Smooth muscle cell (in vitro differentiated cells): ENCODE measurements around the gene FHOD3. TPM values are rescaled to one million over a fixed set of nuclear protein-coding genes. Genes with fewer than 3 reads are reported as not detected.

ENCODE experiments used
- DNase-seq: peaks from one replicate; lab custom pipeline; 2025; ENCODE audit not compliant: unreplicated experiment; lab: John Stamatoyannopoulos, UW
- H2AFZ ChIP-seq: fragments of 200-600 bp; sonication (generic); 2 replicates; pipeline ENCODE4 v1.6.0; 2016; ENCODE audit warnings: antibody characterized with exemption, low read depth, mild to moderate bottlenecking
- H3F3A ChIP-seq: fragments of 200-600 bp; sonication (generic); 2 replicates; pipeline ENCODE4 v1.6.0; 2017; ENCODE audit warnings: antibody characterized with exemption, low read depth
- H3K27ac ChIP-seq: fragments of 200-600 bp; sonication (generic); 2 replicates; pipeline ENCODE4 v1.5.1; 2016; ENCODE audit warnings: low read depth, mild to moderate bottlenecking
- H3K27me3 ChIP-seq: fragments of 200-600 bp; sonication (generic); 2 replicates; pipeline ENCODE4 v1.6.1; 2016; ENCODE audit warnings: low read depth, mild to moderate bottlenecking
- H3K36me3 ChIP-seq: fragments of 200-600 bp; sonication (generic); 2 replicates; pipeline ENCODE4 v1.5.1; 2016; ENCODE audit warnings: low read depth
- H3K4me1 ChIP-seq: fragments of 200-600 bp; sonication (generic); 2 replicates; pipeline ENCODE4 v1.5.1; 2016; ENCODE audit warnings: low read depth
- H3K4me2 ChIP-seq: fragments of 200-600 bp; sonication (generic); 2 replicates; pipeline ENCODE4 v1.6.0; 2016; ENCODE audit warnings: mild to moderate bottlenecking
- H3K4me3 ChIP-seq: fragments of 200-600 bp; sonication (generic); 2 replicates; pipeline ENCODE4 v1.5.1; 2016; ENCODE audit warnings: mild to moderate bottlenecking
- H3K79me2 ChIP-seq: fragments of 200-600 bp; sonication (generic); 2 replicates; pipeline ENCODE4 v1.6.0; 2016; ENCODE audit warnings: low read depth, mild to moderate bottlenecking
- H3K9ac ChIP-seq: fragments of 200-600 bp; sonication (generic); 2 replicates; pipeline ENCODE4 v1.6.0; 2016; ENCODE audit warnings: low read depth
- H3K9me3 ChIP-seq: fragments of 200-600 bp; sonication (generic); replicated peaks from 2 replicates; pipeline ENCODE4 v1.5.1; 2016; ENCODE audit warnings: low read depth
- H4K20me1 ChIP-seq: fragments of 200-600 bp; sonication (generic); 2 replicates; pipeline ENCODE4 v1.6.0; 2016; ENCODE audit warnings: low read depth
- WGBS: methylation state at CpG from one replicate; pipeline ENCODE4 v1.1.7; 2016; ENCODE audit warnings: low lambda C conversion rate; 5-methylcytosine and 5-hydroxymethylcytosine counted together
- polyA plus RNA-seq: library from polyadenylated mRNA; unstranded; fragments of >200 nt; fragmentation: Nextera tagmentation; extraction: Ambion mirVana; gene quantifications from 2 replicates; pipeline ENCODE4 v1.2.1, GENCODE V29; 2016
- total RNA-seq: library from RNA; depleted of rRNA; stranded (reverse); fragments of >200 nt; gene quantifications from 2 replicates; pipeline ENCODE4 v1.2.3, GENCODE V29; 2014
- TF ChIP-seq, protein P1 (sequence below): fragments of 200-600 bp; sonication (generic); IDR thresholded peaks from 2 replicates; pipeline ENCODE4 v1.5.1; 2017; ENCODE audit warnings: borderline replicate concordance, mild to moderate bottlenecking, antibody characterized with exemption; ENCODE audit not compliant: insufficient read depth, poor library complexity, severe bottlenecking

The FHOD3 gene
- total and polyA plus RNA-seq, 2 experiments from 2014 or later, result 6.3 to 19.4 TPM

DNA sequence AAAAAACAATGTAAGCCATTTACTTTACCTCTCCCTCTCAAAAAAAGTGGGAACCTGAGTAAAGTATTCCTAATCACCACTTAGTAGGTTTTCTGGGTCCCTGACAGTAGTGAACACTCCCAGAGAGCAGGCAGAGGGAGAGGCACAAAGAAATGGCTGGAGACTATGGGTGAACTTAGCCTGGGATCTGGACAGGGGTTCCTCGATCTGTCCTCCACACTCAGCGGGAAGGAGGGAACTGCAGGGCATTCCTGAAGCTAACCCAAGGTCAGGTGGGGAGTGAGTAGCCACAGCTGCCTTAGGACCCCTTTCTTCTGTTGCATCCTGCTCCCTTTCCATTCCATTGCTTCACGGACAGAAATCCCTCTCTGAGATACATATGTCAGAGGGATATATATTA lies 375.9 kb downstream of the FHOD3 start:
- H3K9me3 ChIP-seq, result peaks cover 3% of the 10 kb centered on the region
- DNase-seq, result no peak
- no peak overlapping the region for H2AFZ ChIP-seq
- H3K79me2 ChIP-seq, result no peaks in the 10 kb centered on the region
- WGBS, result 90% methylated on average over 3 of the region's 3 CpGs
- no peak overlapping the region for H3K9ac ChIP-seq
- no peaks in the 10 kb centered on the region for H4K20me1 ChIP-seq
- H3K4me1 ChIP-seq, result no peaks in the 10 kb centered on the region
- H3K4me2 ChIP-seq, result no peak overlapping the region
- TF ChIP-seq, protein P1, sequence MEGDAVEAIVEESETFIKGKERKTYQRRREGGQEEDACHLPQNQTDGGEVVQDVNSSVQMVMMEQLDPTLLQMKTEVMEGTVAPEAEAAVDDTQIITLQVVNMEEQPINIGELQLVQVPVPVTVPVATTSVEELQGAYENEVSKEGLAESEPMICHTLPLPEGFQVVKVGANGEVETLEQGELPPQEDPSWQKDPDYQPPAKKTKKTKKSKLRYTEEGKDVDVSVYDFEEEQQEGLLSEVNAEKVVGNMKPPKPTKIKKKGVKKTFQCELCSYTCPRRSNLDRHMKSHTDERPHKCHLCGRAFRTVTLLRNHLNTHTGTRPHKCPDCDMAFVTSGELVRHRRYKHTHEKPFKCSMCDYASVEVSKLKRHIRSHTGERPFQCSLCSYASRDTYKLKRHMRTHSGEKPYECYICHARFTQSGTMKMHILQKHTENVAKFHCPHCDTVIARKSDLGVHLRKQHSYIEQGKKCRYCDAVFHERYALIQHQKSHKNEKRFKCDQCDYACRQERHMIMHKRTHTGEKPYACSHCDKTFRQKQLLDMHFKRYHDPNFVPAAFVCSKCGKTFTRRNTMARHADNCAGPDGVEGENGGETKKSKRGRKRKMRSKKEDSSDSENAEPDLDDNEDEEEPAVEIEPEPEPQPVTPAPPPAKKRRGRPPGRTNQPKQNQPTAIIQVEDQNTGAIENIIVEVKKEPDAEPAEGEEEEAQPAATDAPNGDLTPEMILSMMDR, result no peak
- H3K27me3 ChIP-seq, result no peaks in the 10 kb centered on the region
- no peak overlapping the region for H3K4me3 ChIP-seq
- H3F3A ChIP-seq, result no peaks in the 10 kb centered on the region
- H3K36me3 ChIP-seq, result peaks cover 8% of the 10 kb centered on the region
- H3K27ac ChIP-seq, result no peak overlapping the region

DNA sequence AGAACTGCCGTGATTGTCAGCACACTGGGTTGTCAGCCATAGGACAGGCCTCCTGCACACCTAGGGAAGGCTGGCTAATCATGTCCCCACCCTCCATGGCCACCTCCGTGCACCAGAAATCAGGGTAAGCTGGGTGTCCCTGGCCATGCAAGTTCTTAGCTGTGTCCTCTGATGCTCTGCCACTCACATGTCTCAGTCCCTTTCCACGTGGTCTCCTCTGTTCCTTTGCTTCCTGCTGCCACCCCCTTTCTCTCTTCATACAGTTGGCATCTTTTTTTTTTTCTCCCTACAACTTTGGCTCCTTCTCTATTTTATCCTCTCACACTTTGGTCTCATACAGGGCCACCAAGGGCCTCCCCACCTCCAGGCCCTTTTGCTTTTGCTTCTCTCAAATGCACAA lies 377.6 kb downstream of the FHOD3 start:
- Histone ChIP-seq H3K36me3 (peaks cover 8% of the 10 kb centered on the region), H3K27me3 (no peaks in the 10 kb centered on the region), H2AFZ (no peak overlapping the region), H3F3A (no peaks in the 10 kb centered on the region), H3K4me1 (no peaks in the 10 kb centered on the region), H3K9ac (no peak overlapping the region), H3K27ac (no peak overlapping the region), H3K4me2 (no peak overlapping the region), H4K20me1 (no peaks in the 10 kb centered on the region), H3K79me2 (no peaks in the 10 kb centered on the region), H3K4me3 (no peak overlapping the region), H3K9me3 (peaks cover 3% of the 10 kb centered on the region)
- TF ChIP-seq, protein P1, result no peak
- DNase-seq, result no peak
- WGBS, result 91% methylated on average over 3 of the region's 3 CpGs

- Histone ChIP-seq H2AFZ (no peak overlapping the region), H3K36me3 (peaks cover 8% of the 10 kb centered on the region), H3K9ac (no peak overlapping the region), H3K9me3 (peaks cover 3% of the 10 kb centered on the region), H3K4me2 (no peak overlapping the region), H3K27ac (no peak overlapping the region), H3K27me3 (no peaks in the 10 kb centered on the region), H3K79me2 (no peaks in the 10 kb centered on the region), H3K4me1 (no peaks in the 10 kb centered on the region), H4K20me1 (no peaks in the 10 kb centered on the region), H3K4me3 (no peak overlapping the region), H3F3A (no peaks in the 10 kb centered on the region)
- TF ChIP-seq, protein P1, result no peak
- 81% methylated on average over 2 of the region's 2 CpGs for WGBS
- DNase-seq, result no peak
Observed at GRCh38 chr18:36675542-36675941, 378.0 kb downstream of the FHOD3 start.

- H2AFZ ChIP-seq, result no peak overlapping the region
- no peak overlapping the region for H3K4me3 ChIP-seq
- WGBS, result 61% methylated on average over 1 of the region's 1 CpG
- H3K4me1 ChIP-seq, result no peaks in the 10 kb centered on the region
- no peak overlapping the region for H3K9ac ChIP-seq
- H3K4me2 ChIP-seq, result no peak overlapping the region
- peaks cover 8% of the 10 kb centered on the region for H3K36me3 ChIP-seq
- no peaks in the 10 kb centered on the region for H3F3A ChIP-seq
- no peak for DNase-seq
- H4K20me1 ChIP-seq, result no peaks in the 10 kb centered on the region
- H3K9me3 ChIP-seq, result peaks cover 3% of the 10 kb centered on the region
- H3K79me2 ChIP-seq, result no peaks in the 10 kb centered on the region
- H3K27me3 ChIP-seq, result no peaks in the 10 kb centered on the region
- H3K27ac ChIP-seq, result no peak overlapping the region
- TF ChIP-seq, protein P1, result no peak
Observed at GRCh38 chr18:36676629-36677028, 379.1 kb downstream of the FHOD3 start.
